Activated CD8-positive, alpha-beta T cell treated with anti-CD3 and anti-CD28 coated beads, Interleukin-2, amount 10 ng/mL, durations not matched to agents 7 days and 5 days (primary cell): Measurements from ENCODE around the gene DIS3L2. TPM values are rescaled to one million over a fixed set of nuclear protein-coding genes. Genes with fewer than 3 reads are reported as not detected.

Source experiments
- ATAC-seq: fragments of 150-1000 bp; cut with Tn5 transposase; one replicate; pipeline ENCODE4 v1.10.0; 2021; ENCODE audit warnings: moderate library complexity
- CTCF ChIA-PET: fragments of 350-600 bp; sonication (Branson Sonifier 250); formaldehyde crosslinking; loops from one replicate; lab custom pipeline; 2021; ENCODE audit warnings: antibody characterized with exemption; lab: Charles Lee
- POLR2A ChIA-PET: fragments of 350-600 bp; sonication (Branson Sonifier 250); formaldehyde crosslinking; loops from one replicate; lab custom pipeline; 2021; ENCODE audit warnings: antibody characterized with exemption; lab: Charles Lee
- DNase-seq: peaks from one replicate; pipeline ENCODE4 v3.0.0-alpha.2; 2020
- H3K27ac Mint-ChIP-seq: one replicate; pipeline ENCODE4 v1.8.0; 2021; ENCODE audit warnings: mild to moderate bottlenecking, mixed read lengths
- H3K27me3 Mint-ChIP-seq: one replicate; pipeline ENCODE4 v1.8.0; 2021; ENCODE audit warnings: low read depth, mixed read lengths
- H3K36me3 Mint-ChIP-seq: one replicate; pipeline ENCODE4 v1.8.0; 2021; ENCODE audit warnings: low read depth, mixed read lengths
- H3K4me1 Mint-ChIP-seq: one replicate; pipeline ENCODE4 v1.8.0; 2021; ENCODE audit warnings: low read depth, mixed read lengths
- H3K4me3 Mint-ChIP-seq: one replicate; pipeline ENCODE4 v1.8.0; 2021; ENCODE audit warnings: mild to moderate bottlenecking, mixed read lengths
- H3K9me3 Mint-ChIP-seq: one replicate; pipeline ENCODE4 v1.8.0; 2022; ENCODE audit warnings: mixed read lengths; ENCODE audit not compliant: insufficient read depth
- total RNA-seq, 2 experiments: library from RNA; stranded (reverse); gene quantifications; one replicate each; pipeline ENCODE4 v1.2.3, GENCODE V29; 2021

Gene DIS3L2
- total RNA-seq, 2 experiments from 2014 or later: 32.2 to 36.2 TPM

DNA sequence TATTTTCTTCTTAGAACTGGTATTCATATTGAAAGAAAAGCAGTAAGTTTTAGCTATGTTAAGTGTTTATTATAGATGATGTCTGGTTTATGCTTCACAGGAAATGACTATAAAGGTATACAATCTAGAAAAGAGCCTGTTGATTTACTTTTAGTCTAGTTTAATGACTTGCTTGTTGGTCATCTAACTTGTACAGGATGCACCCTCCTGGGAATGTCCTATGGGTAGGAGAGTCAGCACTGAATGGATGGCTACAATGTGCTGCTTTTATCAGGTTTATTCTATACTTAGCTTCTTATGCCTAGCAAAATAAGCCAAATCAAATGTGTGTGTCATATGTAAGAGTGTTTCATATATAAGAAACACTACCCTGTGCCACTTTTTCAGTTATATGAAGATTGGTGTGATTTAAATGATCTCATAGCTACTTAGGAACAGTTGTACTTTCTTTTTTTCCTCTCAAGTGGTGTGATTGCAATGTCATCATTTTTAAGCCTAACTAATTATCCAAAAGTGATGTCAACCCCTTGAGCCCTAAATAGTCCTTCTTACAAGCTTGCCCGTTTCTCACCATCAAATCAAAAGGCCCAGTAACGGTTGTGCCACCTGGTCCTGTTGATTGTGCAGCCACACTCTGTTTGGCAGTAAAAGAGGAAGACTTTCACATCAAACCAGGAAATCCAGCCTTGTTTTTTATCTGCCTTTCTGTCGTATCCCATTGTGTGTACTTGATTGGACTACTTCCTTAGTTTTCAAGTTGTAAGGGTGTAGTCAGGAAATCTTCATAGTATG is 176.0 kb downstream of the DIS3L2 start:
- ATAC-seq: no peak
- Mint-ChIP-seq H3K4me3 (no peak overlapping the region), H3K9me3 (no peaks in the 10 kb centered on the region), H3K4me1 (peaks cover 36% of the 10 kb centered on the region), H3K36me3 (peaks cover 11% of the 10 kb centered on the region), H3K27ac (no peak overlapping the region), H3K27me3 (no peaks in the 10 kb centered on the region)
- no peak for DNase-seq
- CTCF ChIA-PET: interaction anchor here (1.6 kb wide), 1 partner anchor 94 kb away, joined by 3 read pairs; no protein-coding TSS in a partner anchor
- POLR2A ChIA-PET: no interaction called here

DNA sequence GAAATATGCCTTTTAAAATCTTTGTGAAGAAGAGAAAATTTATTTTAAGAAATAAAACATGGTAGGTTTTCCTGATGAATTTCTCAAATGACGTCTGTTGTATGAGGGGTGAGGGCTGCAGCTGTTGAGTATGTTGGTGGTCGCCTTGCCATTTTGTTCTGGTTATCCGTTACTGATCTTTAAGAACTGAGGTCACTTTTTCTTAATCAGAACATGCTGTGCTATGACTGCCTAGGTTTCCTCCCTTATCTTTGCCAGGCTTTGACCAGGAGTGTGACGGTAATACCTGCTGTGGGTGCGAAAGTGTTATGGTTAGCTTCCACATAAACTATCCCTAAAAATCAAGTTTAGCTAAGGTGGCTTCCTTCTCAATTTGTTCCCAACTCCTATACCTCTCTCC is 176.9 kb downstream of the DIS3L2 start:
- Mint-ChIP-seq H3K27me3 (no peaks in the 10 kb centered on the region), H3K4me3 (no peak overlapping the region), H3K4me1 (peaks cover 36% of the 10 kb centered on the region), H3K36me3 (peaks cover 9% of the 10 kb centered on the region), H3K9me3 (no peaks in the 10 kb centered on the region), H3K27ac (no peak overlapping the region)
- CTCF ChIA-PET: interaction anchor here (1.2 to 5.3 kb wide), 3 partner anchors 32 to 213 kb away, joined by 3 to 76 read pairs (median 4); partner anchors contain the start of gene NPPC
- DNase-seq: no peak
- ATAC-seq: no peak
- POLR2A ChIA-PET: no interaction called here

- ATAC-seq (peak; percentile 72), DNase-seq (peak; percentile 33)
- peaks cover 36% of the 10 kb centered on the region for H3K4me1 Mint-ChIP-seq
- peak overlapping the region; percentile 56 for H3K27ac Mint-ChIP-seq
- H3K4me3 Mint-ChIP-seq: peak overlapping the region; percentile 16
- H3K27me3 Mint-ChIP-seq: no peaks in the 10 kb centered on the region
- ChIA-PET CTCF (interaction anchor here (0.6 to 5.3 kb wide), 4 partner anchors 19 to 214 kb away, joined by 3 to 76 read pairs (median 4); partner anchors contain the start of gene NPPC), POLR2A (interaction anchor here (1.3 kb wide), 1 partner anchor 176 kb away, joined by 3 read pairs; no protein-coding TSS in a partner anchor)
- H3K36me3 Mint-ChIP-seq: peaks cover 9% of the 10 kb centered on the region
- no peaks in the 10 kb centered on the region for H3K9me3 Mint-ChIP-seq
Measured at GRCh38 chr2:232139171-232139594, 177.7 kb downstream of the DIS3L2 start.

DNA sequence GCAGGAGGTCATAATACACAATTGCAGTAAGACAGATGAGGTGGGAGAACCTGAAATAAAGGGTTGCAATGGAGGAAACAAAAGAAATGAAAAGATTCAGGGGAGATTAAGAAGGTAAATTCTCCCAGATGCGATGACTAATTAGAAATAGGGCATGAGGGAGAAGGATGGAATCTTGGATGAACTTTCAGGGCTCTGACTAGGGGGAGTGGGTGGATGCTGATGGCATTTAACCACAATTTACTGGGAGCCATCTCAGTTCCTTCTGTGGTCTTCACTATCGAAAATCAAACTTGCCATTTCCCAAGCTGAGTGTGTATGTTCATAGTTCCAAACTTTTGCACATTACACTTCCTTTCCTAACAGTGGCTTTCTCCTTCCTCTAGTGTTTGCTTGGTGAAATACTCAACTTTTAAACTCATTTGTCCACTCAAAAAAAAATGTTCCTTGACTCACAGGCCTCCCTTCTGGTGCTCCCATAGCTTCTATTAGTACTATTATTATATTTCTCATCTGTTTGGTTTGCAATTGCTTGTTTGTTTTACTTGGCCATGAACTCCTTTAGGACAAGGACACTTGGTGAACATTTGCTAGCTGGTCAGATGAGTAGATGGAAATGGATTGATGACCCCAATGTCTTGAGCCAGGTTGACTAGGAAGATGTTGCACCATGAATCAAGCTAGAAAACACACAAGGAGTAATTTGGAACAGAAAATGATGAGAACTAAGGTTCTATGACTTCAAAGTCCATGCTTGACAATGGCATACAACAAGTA is 178.5 kb downstream of the DIS3L2 start:
- ChIA-PET CTCF (interaction anchor here (0.6 to 5.3 kb wide), 12 partner anchors 17 to 239 kb away, joined by 3 to 76 read pairs (median 5); partner anchors contain the start of gene NPPC), POLR2A (interaction anchor here (1.3 kb wide), 1 partner anchor 175 kb away, joined by 3 read pairs; no protein-coding TSS in a partner anchor)
- Mint-ChIP-seq H3K9me3 (no peaks in the 10 kb centered on the region), H3K27me3 (no peaks in the 10 kb centered on the region), H3K27ac (no peak overlapping the region), H3K36me3 (peaks cover 9% of the 10 kb centered on the region), H3K4me1 (peaks cover 33% of the 10 kb centered on the region), H3K4me3 (no peak overlapping the region)
- ATAC-seq: no peak
- DNase-seq: no peak

DNA sequence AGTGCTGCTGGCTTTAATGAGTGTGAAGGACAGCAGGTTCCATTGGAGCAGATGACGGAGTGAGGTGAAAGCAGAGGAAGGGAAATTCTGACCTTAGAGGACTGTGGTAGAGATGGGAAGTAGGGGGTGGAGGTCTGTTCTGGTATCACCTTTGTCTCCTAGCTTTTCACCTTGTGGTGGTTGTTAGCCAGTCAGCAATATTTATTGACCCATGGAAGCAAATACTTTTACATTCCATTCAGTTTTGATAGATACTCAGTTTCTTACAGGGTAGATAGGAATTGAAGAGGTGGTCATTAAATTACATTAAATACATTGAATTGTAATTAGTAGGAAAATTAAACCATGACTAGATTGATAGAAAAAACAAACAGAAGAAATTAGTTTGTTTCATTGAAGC is 180.1 kb downstream of the DIS3L2 start:
- no peaks in the 10 kb centered on the region for H3K9me3 Mint-ChIP-seq
- no peak overlapping the region for H3K4me3 Mint-ChIP-seq
- H3K27me3 Mint-ChIP-seq: no peaks in the 10 kb centered on the region
- ChIA-PET POLR2A (no interaction called here), CTCF (interaction anchor here (0.7 to 5.3 kb wide), 18 partner anchors 16 to 267 kb away, joined by 3 to 76 read pairs (median 4); partner anchors contain the start of gene NPPC)
- ATAC-seq (no peak), DNase-seq (no peak)
- H3K27ac Mint-ChIP-seq: no peak overlapping the region
- peaks cover 13% of the 10 kb centered on the region for H3K36me3 Mint-ChIP-seq
- peaks cover 27% of the 10 kb centered on the region for H3K4me1 Mint-ChIP-seq

- POLR2A ChIA-PET: no interaction called here
- CTCF ChIA-PET: interaction anchor here (0.6 to 5.3 kb wide), 19 partner anchors 17 to 267 kb away, joined by 3 to 76 read pairs (median 4); partner anchors contain the start of gene NPPC
- Mint-ChIP-seq H3K27ac (no peak overlapping the region), H3K36me3 (peaks cover 13% of the 10 kb centered on the region), H3K9me3 (no peaks in the 10 kb centered on the region), H3K27me3 (no peaks in the 10 kb centered on the region), H3K4me1 (peaks cover 27% of the 10 kb centered on the region), H3K4me3 (no peak overlapping the region)
- ATAC-seq (no peak), DNase-seq (peak; percentile 46)
Measured at GRCh38 chr2:232142049-232142448, 180.5 kb downstream of the DIS3L2 start.

DNA sequence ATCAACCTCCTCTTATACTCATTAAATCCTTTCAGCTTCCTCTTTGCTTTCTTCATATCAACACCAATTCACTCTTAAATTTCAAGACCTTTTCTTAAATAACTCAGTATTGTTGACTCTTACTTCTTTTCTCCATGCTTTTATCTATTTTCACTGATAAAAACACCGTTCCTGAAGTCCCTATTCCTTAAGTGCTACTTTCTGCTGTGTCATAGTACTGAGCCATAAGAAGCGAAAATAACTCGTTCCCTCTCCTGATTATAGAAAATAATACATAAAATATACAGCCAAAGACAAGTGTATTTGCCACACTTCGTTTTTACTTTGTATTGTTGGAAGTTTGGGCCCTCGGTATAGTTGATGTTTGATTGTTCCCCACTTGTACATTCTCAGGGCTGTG is 181.0 kb downstream of the DIS3L2 start:
- Mint-ChIP-seq H3K27ac (no peak overlapping the region), H3K27me3 (no peaks in the 10 kb centered on the region), H3K36me3 (peaks cover 13% of the 10 kb centered on the region), H3K4me1 (peaks cover 25% of the 10 kb centered on the region), H3K9me3 (no peaks in the 10 kb centered on the region), H3K4me3 (no peak overlapping the region)
- ATAC-seq: no peak
- ChIA-PET POLR2A (no interaction called here), CTCF (interaction anchor here (0.6 to 5.3 kb wide), 17 partner anchors 17 to 268 kb away, joined by 3 to 76 read pairs (median 4); partner anchors contain the start of gene NPPC)
- DNase-seq: no peak

GRCh38 chr2:232146294-232146693 is 184.8 kb downstream of the DIS3L2 start:
- H3K9me3 Mint-ChIP-seq: no peaks in the 10 kb centered on the region
- peaks cover 4% of the 10 kb centered on the region for H3K36me3 Mint-ChIP-seq
- CTCF ChIA-PET: interaction anchor here (1.8 to 1.9 kb wide), 2 partner anchors 24 to 221 kb away, joined by 5 to 6 read pairs; partner anchors contain the start of gene NPPC
- ATAC-seq (no peak), DNase-seq (no peak)
- no peak overlapping the region for H3K27ac Mint-ChIP-seq
- H3K27me3 Mint-ChIP-seq: no peaks in the 10 kb centered on the region
- H3K4me3 Mint-ChIP-seq: no peak overlapping the region
- no peaks in the 10 kb centered on the region for H3K4me1 Mint-ChIP-seq
- POLR2A ChIA-PET: no interaction called here

DNA sequence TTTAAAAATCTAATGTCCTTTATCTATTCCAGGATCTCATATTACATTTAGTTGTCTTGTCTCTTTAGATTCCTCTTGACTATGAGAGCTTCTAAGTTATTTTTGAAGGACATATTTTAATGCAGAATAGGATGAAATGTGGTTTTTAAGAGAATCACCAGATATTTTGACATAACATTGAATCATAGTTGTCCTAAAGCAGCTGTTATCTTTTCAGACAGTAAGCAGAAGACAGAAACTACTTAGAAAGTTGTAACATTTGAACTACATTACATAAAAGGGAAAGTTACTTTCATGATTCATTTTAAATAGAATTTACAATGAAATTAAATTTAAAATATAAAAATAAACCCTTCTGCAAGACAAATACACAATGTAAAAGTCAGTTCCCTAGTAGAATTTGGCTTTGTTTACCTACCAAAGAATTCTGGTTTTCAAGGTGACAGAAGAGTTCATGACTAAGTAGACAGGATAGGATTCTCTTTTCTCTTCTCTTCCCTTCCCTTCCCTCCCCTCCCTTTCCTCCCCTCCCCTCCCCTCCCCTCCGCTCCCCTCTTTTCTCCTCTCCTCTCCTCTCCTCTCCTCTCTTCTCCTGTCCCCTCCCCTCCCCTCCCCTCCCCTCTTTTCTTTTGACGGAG is 186.0 kb downstream of the DIS3L2 start:
- ChIA-PET POLR2A (no interaction called here), CTCF (interaction anchor here (1.9 kb wide), 1 partner anchor 23 kb away, joined by 5 read pairs; no protein-coding TSS in a partner anchor)
- Mint-ChIP-seq H3K27me3 (no peaks in the 10 kb centered on the region), H3K4me1 (no peaks in the 10 kb centered on the region), H3K4me3 (no peak overlapping the region), H3K27ac (no peak overlapping the region), H3K36me3 (peaks cover 4% of the 10 kb centered on the region), H3K9me3 (no peaks in the 10 kb centered on the region)
- DNase-seq: no peak
- ATAC-seq: no peak

GRCh38 chr2:232162187-232162586 is 200.7 kb downstream of the DIS3L2 start:
- Mint-ChIP-seq H3K9me3 (no peaks in the 10 kb centered on the region), H3K27me3 (no peaks in the 10 kb centered on the region), H3K36me3 (peaks cover 3% of the 10 kb centered on the region), H3K27ac (no peak overlapping the region), H3K4me1 (no peaks in the 10 kb centered on the region), H3K4me3 (no peak overlapping the region)
- ATAC-seq (no peak), DNase-seq (no peak)
- POLR2A ChIA-PET: no interaction called here
- CTCF ChIA-PET: no interaction called here

DNA sequence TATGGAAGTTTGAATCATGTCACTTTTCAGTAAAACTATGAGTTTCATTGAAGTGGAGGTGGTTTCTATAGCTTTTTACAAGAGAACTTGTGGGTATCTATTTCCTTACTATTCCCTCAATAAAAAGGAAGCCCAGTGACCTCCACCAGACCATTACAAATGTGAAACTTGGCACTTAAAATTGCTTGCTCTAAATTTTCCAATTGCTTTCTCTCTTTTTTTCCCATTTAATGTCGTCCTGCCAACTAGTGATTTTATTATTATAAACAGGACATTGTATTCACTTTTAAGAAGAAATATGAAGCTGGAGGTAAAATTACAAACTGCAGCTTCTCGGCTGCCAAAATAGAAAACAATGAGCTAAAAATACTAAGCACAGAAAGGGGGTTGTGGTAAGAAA is 208.9 kb downstream of the DIS3L2 start:
- CTCF ChIA-PET: interaction anchor here (1.0 to 1.9 kb wide), 5 partner anchors 12 to 352 kb away, joined by 3 to 5 read pairs (median 3); no protein-coding TSS in a partner anchor
- no peak overlapping the region for H3K4me3 Mint-ChIP-seq
- peaks cover 6% of the 10 kb centered on the region for H3K4me1 Mint-ChIP-seq
- no peak for DNase-seq
- H3K27ac Mint-ChIP-seq: no peak overlapping the region
- H3K36me3 Mint-ChIP-seq: no peaks in the 10 kb centered on the region
- POLR2A ChIA-PET: interaction anchor here (0.6 kb wide), 1 partner anchor 27 kb away, joined by 3 read pairs; no protein-coding TSS in a partner anchor
- H3K27me3 Mint-ChIP-seq: no peaks in the 10 kb centered on the region
- no peak for ATAC-seq
- H3K9me3 Mint-ChIP-seq: no peaks in the 10 kb centered on the region
